Right ventricle myocardium superior (tissue), 1 donor: ENCODE measurements around the gene GSTM2. TPM values are rescaled to one million over a fixed set of nuclear protein-coding genes. Genes with fewer than 3 reads are reported as not detected.

Source experiments
- ATAC-seq: fragments of 200-7000 bp; cut with Tn5 transposase; one replicate; pipeline ENCODE4 v1.9.1; 2020; ENCODE audit warnings: mild to moderate bottlenecking; ENCODE audit not compliant: poor library complexity
- DNase-seq: peaks from one replicate; pipeline ENCODE4 v3.0.0-alpha.2; 2020
- intact Hi-C: fragments of 100-400 bp; cut with DNase I; formaldehyde crosslinking; loops from one replicate; pipeline ENCODE4 v1.11.2; 2022
- total RNA-seq: library from RNA; stranded (reverse); fragmentation: NEBNext Ultra II Directional; extraction: Animal tissue kit (Norgen Biotek cat#: 25700); gene quantifications from one replicate; pipeline ENCODE4 v1.2.1, GENCODE V29; 2021
- donor health status: DM: no; HTN: yes; CAD: no; lungs with severe emphysema.

GSTM2 gene
- total RNA-seq, 1 donor from 2014 or later, result 70.8 TPM

DNA sequence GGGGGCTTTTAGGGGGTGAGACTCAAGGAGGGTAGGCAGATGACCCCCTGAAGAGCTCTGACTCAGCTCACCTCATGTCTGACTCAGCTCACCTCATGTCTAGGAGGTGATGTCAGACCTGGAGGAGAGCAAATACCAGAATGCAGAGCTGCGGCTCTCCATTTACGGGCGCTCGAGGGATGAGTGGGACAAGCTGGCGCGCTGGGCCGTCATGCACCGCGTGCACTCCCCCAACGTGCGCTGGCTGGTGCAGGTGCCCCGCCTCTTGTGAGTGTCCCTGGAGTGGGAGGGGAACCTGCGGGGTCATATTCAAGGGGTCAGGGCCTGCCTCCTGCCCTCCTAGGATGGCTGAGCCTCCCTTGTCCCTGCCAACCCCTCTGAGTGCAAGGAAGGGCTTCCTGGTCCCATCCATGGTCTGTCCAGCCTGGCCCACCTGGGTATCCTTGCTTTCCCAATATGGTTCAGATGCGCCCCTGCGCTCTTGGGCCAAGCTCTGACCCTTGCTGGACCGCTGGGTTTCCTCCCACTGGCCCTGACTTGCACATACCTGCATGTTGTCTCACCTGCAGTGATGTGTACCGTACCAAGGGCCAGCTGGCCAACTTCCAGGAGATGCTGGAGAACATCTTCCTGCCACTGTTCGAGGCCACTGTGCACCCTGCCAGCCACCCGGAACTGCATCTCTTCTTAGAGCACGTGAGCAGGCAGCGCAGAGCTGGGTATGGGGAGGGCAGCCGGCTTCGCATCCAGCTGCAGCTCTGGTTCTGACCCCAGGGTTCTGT is 39.1 kb upstream of the GSTM2 start:
- ATAC-seq, result no peak
- intact Hi-C loops, result no loop called here
- DNase-seq, result no peak

DNA sequence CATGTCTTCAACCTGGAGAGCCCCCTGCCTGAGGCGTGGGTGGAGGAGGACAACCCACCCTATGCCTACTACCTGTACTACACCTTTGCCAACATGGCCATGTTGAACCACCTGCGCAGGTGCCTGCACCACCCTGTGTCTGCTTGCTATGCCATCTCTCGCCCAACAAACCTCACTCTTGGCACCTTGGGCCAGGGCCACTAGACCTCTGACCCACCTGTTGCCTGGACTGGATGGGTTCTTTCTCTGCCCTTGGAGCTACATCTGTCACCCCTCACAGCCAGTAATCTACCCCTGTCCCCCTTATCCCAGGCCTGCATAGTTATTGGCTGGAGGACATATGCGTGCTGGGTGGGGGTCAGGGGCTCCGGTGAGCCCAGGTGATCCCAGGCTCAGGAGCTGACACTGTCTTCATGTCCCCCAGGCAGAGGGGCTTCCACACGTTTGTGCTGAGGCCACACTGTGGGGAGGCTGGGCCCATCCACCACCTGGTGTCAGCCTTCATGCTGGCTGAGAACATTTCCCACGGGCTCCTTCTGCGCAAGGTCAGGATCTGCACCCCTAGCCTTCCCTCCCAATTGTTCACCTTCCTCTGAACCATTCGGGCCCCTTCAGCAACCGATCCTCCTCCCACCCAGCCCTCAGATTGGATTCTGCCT is 38.4 kb upstream of the GSTM2 start:
- DNase-seq (no peak), ATAC-seq (no peak)
- intact Hi-C loops, result loop anchor here (5.0 kb wide), 1 partner anchor 82 kb away; the partner anchor contains the start of gene GNAI3

DNA sequence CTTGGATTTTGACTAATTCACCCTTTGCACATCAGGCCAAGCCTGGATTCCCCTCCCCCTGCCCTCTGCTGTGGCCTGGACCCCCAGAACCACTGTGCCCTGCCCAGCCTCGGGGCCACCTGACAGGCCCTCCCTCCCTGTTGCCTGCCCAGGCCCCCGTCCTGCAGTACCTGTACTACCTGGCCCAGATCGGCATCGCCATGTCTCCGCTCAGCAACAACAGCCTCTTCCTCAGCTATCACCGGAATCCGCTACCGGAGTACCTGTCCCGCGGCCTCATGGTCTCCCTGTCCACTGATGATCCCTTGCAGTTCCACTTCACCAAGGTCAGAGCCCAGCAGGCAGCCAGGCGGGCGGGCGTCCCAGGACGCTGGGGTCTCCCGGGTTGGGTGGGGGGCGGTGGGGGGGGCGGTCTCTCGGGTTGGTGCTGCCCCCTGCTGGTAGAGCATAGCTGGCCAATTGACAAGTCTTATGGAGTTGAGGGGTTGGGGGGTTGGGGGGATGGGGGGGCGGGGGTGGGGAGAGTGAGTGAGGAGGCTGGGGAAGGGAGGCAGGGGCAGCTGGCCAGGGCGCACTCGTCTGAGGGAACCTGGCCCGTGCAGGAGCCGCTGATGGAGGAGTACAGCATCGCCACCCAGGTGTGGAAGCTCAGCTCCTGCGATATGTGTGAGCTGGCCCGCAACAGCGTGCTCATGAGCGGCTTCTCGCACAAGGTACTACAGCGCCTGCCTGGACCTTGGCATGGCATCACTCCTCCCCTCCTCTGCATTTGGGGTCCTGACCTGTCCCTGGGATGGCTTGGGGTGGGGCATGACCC is 37.6 kb upstream of the GSTM2 start:
- ATAC-seq (no peak), DNase-seq (no peak)
- intact Hi-C loops, result loop anchor here (5.0 kb wide), 1 partner anchor 83 kb away; the partner anchor contains the start of gene GNAI3

DNA sequence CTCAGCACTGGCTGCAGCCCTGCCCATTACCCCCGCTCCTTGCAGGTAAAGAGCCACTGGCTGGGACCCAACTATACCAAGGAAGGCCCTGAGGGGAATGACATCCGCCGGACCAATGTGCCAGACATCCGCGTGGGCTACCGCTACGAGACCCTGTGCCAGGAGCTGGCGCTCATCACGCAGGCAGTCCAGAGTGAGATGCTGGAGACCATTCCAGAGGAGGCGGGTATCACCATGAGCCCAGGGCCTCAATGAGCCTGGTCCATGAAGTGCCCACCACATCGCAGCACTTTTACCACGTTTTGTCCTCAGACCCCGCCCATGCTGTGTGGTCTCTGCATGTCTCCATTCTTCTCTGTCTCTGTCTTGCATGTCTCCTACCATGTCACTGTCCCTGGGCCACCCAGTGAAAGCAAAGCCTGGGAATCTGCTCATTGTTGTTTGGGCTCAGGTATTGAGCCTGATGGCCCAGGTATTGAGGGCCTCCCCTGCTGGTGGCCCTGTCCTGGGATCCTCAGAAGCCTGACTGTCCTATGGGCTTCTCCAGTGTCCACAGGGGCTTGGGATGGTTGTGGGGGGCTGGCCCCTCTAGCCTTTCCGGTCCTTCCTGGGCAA is 36.9 kb upstream of the GSTM2 start:
- intact Hi-C loops, result loop anchor here (5.0 kb wide), 1 partner anchor 84 kb away; the partner anchor contains the start of gene GNAI3
- no peak for DNase-seq
- no peak for ATAC-seq

DNA sequence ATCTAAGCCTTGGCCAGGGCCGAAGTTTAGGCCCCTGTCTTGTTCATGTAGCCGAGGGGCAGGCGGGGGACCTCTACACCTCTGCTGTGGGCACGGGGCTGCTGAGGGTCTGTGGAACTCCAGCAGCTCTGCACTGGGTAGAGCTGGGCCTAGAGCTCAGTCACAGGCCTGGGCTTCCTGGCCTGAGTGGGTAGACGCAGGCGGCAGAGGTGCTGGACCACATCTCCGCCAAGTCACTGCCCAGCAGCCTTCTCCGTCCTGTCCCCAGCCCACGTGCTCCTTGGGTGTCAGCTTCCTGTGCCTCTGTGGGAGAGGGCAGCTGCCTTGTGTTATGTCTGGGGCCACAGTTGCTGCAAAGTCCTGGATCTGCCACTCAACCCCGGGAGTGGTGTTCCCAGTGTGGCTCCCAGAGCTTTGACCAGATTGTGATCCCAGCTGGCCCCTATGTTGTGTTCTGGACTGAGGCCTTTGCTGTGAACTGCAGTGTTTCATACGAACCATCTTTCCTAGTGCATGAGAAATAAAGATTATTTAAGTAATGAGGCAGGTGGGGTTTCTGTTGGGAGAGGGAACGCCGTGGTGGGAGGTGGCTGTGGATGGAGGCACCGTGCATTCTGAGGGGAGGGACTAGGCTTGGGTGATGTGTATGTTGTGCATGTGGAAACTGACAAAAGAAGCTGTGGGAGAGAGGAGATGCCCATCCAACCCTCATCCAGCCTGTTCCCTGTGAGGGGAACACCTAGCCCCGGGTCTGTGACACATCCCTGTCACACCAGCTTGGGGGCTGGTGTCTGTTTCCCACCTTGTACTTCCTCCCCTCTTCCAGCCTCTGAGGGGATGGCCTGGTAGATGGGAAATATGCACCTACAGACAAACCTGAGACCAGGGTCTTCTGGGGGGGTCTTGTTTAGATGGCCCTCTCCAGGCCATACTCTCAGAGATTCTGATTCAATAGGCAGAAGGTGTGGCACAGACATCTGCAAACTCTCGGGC is 36.0 kb upstream of the GSTM2 start:
- ATAC-seq, result no peak
- intact Hi-C loops, result loop anchor here (5.0 kb wide), 1 partner anchor 85 kb away; the partner anchor contains the start of gene GNAI3
- no peak for DNase-seq

DNA sequence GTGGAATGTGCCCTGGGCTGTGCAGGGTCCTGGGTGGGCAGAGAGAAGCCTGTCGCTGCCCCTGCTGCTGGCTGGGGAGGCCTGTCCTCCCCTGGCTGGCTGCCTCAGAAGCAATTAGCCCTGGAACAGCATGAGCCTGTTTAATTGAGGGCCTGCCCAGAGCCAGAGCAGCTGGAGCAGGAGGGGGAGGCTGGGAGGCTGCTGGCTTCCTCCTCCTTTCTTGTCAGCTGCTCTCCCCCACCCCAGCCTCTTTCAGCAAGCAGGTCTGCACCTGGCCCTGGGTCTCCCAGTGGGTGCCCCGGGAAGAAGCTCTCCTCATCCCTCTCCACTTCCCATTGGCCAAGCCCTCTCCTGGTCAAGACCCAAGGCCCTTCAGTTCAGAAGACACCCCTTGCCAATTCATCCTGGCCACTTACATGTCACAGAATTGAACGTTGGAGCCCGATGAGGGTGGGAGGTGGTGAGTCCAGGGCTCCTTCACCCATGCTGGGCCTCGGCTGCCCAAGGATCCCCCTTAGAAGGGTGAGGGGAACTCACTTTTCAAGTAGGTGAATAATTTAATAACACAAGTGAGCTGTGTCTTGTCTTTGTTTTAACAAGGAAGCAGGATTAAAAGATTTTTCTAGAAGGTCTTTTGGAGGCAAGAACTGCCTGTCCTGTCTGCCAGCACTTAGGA is 35.0 kb upstream of the GSTM2 start:
- ATAC-seq (peak; percentile 66), DNase-seq (no peak)
- intact Hi-C loops, result loop anchor here (5.0 kb wide), 1 partner anchor 86 kb away; the partner anchor contains the start of gene GNAI3

DNA sequence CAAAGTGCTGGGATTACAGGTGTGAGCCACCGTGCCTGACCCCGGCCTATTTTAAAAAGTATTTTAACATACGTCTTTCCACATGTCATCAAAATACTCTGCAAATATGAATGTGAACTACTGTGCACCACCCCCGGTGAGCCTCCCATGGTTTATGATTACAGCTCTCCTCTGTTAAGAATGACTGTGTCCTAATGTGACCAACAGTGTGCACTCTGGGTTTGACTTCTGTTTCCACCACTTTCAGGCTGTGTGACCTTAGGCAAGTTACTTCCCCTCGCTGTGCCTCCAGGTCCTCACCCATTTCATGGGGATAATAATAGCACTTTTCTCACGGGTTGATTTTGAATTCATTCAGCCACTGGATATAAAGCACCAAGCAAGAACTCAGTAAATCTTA is 33.6 kb upstream of the GSTM2 start:
- DNase-seq, result no peak
- ATAC-seq, result no peak
- intact Hi-C loops, result loop anchor here (5.0 kb wide), 1 partner anchor 87 kb away; the partner anchor contains the start of gene GNAI3

DNA sequence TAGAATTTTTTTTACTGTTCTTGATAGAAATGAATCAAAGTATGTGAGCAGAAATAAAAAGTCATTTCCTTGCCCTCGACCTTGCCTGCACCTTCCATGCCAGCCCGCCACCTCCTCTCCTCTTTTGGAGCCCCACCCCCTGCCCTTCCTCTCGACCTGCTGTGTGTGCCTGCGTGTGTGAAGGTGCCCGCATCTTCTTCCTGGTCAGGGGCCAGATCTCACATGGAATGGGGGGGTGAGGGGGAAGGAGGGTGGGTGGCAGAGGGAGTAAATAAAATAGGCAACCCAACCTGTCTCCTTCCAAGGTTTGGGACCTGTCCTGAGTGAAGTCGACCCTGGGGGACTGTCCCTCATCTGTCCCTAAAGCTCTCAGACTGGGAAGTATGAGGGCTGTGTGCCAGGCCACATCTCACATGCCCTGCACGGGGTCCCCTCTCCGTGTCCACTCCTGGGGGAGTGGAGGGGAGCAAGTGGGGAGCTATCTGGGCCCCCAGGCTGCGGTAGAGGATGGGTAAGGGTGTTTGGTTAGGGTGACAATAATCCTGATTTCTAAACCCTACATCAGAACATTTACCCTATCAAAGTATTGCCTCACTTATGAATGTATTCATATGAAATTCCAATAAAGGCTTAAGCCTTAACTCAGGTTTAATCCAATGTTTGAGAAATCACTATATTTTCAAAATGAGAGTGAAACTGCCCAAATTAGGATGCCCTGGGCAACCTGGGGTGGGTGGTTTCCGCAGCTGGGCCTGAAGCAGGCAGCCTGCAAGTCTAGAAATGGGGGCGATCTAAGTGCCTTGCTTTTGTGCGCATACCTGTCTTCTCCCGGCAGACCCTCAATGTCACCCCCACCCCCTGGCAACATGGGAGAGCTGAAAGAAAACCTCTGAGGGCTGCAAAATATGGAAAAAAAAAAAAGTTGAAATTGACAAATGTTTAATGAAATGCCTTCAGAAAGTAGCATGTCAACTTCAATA is 32.8 kb upstream of the GSTM2 start:
- DNase-seq, result no peak
- intact Hi-C loops, result loop anchor here (5.0 kb wide), 1 partner anchor 88 kb away; the partner anchor contains the start of gene GNAI3
- ATAC-seq, result no peak

DNA sequence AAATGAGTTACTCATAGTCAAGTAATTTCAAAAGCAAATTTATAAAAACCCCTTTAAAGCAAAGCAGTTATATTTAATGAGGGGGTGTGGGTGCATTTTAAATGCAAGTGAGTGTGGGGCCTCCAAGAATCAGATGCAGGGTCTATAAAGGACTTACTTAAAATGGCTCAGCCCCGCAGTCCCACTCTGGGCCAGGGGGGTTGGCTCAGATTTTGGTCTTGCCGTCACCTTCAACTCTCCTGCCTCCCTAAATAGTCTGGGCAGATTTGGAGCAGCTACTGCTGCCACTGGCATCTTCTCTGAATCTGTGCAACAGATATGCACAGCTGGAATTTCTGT is 32.0 kb upstream of the GSTM2 start:
- no peak for ATAC-seq
- intact Hi-C loops, result no loop called here

DNA sequence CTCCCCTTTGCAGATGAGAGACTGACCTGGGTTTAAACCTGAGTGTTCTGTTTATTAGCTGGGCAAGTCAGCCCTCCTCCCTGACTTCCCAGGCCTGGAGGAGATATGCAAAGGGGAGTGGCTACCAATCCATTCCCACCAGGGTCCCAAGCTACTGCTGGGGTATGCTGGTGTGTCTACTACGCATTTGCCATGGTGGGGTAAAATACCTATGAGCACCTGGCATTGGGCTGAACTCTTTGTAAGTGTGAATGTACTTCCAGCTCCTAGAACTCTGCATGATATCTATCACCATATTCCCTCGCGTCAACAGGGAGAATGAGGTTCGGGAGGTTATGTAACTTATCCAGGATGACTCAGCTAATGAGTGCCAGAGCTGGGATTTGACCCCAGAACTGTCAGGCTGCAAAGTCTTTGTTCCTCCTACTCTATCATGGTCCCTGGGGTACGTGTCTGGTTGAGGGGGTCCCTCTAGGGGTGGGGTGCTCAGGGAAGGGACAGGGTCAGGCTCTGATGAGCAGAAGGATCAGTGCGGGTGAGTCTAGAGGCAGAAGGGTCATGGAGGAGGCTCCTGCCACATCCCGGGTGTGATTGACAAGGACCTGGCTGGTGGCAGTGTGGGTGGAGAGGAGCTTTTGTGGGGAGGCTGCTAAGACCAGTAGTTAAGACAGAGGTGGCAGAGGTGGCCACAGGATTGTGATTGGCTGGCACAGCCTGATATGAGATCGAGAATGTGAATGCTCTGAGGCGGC is 31.5 kb upstream of the GSTM2 start:
- ATAC-seq (peak; percentile 59), DNase-seq (no peak)
- intact Hi-C loops, result no loop called here

More for the DNA sequence above, 32.0 kb upstream of the GSTM2 start:
- no peak for DNase-seq

DNA sequence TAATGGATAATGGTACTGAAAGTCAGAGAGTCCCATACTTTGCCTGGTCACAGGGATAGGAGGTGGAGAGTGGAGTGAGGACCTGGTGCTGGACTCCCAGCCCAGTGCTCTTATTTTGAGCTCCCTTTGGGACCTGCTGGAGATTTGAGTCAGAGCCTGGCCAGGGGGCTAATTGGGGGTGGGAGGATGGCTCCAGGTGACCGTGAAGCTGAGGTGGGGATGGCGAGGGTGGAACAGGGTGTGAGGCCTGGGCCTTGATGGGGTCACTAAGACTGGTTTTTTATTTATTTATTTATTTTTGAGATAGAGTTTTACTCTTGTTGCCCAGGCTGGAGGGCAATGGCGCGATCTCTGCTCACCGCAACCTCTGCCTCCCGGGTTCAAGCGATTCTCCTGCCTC is 30.4 kb upstream of the GSTM2 start:
- DNase-seq, result no peak
- no peak for ATAC-seq
- intact Hi-C loops, result no loop called here

DNA sequence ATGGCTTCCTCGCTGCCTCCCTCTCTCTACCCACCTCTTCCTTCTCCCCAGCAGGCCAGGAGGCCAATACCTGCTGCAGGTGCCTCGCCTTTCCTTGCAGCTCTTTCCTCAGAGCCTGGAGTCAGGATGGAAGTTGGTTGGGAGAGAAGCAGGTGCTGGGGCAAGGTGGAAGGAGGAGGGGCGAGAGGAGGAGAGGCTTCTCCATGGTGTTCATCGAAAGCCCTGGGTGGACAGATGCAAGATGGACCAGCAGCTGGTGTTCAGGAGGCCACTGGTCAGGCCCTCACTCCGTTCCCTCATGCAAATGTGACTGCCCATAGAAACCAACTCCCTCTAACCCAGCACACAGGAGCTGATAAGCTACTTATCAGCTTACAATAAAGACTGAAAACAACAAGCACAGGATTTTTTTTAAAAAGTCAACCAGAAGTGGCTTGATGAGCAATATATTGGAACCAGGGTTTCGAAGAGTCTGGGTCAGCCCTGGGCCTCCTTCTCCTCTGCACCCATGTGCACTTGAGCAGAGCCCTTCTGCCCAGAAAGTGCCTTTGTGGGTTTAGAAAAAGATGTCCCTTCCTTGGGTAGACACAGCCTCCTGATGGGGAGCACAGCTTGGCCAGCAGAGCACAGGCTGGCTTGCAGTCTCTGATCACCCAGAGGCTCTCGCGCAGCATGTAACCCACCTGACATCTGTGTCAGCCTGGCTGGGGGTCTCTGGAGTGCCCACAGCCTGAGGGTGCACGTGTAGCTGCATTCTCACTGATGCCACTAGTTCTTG is 28.6 kb upstream of the GSTM2 start:
- intact Hi-C loops, result no loop called here
- no peak for DNase-seq
- ATAC-seq, result no peak

DNA sequence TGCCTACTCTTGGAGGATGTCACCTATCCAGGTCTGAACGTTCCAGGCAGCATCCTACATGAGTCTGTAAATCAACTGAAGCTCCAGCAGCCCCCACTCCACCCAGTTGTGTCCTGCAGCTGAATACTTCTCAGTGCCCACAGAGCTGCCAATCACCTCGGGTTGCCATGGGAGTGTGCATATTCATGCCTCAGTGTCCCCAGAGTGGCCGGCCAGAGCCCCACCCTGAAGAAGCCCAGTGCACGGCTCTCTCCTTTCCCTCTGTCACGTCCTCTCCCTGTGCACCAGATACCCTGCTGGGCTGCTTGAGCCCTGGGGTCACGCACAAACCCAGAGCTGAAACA is 28.0 kb upstream of the GSTM2 start:
- ATAC-seq, result no peak
- DNase-seq, result no peak
- intact Hi-C loops, result loop anchor here (1.0 kb wide), 1 partner anchor 133 kb away; no protein-coding TSS in a partner anchor

DNA sequence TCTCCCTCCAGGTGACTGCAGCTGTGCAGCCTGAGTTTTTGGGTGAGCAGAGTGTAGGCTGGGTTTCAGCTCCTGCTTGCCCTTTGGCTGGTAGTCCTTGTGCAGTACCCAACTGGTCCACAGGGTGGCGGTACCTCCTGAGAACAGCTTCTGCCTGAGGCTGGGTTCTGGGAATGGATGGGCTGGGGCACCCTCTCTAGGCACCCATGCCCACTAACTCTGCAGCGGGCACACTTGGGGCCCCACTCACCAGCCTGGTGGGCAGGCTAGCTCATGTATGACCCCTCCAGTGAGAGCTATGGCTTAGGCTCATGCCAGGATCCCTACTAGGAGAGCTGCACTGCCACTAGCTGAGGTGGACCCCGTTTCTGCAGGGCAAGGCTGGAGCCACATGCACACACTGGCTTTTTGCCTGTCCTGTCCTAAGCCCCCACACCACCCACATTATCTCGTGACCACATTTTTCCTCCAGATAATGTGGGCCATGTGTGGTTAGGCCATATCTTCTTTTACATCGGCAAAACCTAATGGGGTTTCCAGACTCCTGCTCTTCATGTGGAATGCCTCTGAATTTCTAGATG is 27.5 kb upstream of the GSTM2 start:
- intact Hi-C loops, result loop anchor here (1.0 kb wide), 1 partner anchor 133 kb away; no protein-coding TSS in a partner anchor

More for the DNA sequence above, 27.5 kb upstream of the GSTM2 start:
- DNase-seq (peak; percentile 92), ATAC-seq (peak; percentile 60)
